Parathyroid adenoma (tissue), 2 donors: ENCODE results near the gene COL4A1.

Experiments
- H2AFZ ChIP-seq: fragments of 300-600 bp; sonication (generic); one replicate; pipeline ENCODE4 v1.7.0; 2017; ENCODE audit warnings: antibody characterized with exemption, mild to moderate bottlenecking
- H3K27ac ChIP-seq: fragments of 300-600 bp; sonication (generic); one replicate; pipeline ENCODE4 v1.7.0; 2017
- H3K27me3 ChIP-seq: fragments of 300-600 bp; sonication (generic); one replicate; pipeline ENCODE4 v1.7.0; 2017; ENCODE audit warnings: low read length; ENCODE audit not compliant: control insufficient read depth, insufficient read depth
- H3K36me3 ChIP-seq: fragments of 300-600 bp; sonication (generic); one replicate; pipeline ENCODE4 v1.7.0; 2017; ENCODE audit warnings: low read length; ENCODE audit not compliant: control insufficient read depth, insufficient read depth
- H3K4me1 ChIP-seq: fragments of 300-600 bp; sonication (generic); one replicate; pipeline ENCODE4 v1.7.0; 2017; ENCODE audit warnings: control low read depth
- H3K4me2 ChIP-seq: fragments of 300-600 bp; sonication (generic); one replicate; pipeline ENCODE4 v1.7.0; 2017; ENCODE audit warnings: low read length
- H3K4me3 ChIP-seq: fragments of 300-600 bp; sonication (generic); one replicate; pipeline ENCODE4 v1.7.0; 2017; ENCODE audit warnings: low read depth, low read length
- H3K79me2 ChIP-seq: fragments of 300-600 bp; sonication (generic); one replicate; pipeline ENCODE4 v1.7.0; 2017; ENCODE audit warnings: control low read depth
- H3K9ac ChIP-seq: fragments of 300-600 bp; sonication (generic); one replicate; pipeline ENCODE4 v1.7.0; 2017; ENCODE audit warnings: mild to moderate bottlenecking
- H3K9me3 ChIP-seq: fragments of 300-600 bp; sonication (generic); one replicate; pipeline ENCODE4 v1.7.0; 2017; ENCODE audit warnings: low read length; ENCODE audit not compliant: control insufficient read depth
- CTCF ChIP-seq: fragments of 300-600 bp; sonication (generic); IDR thresholded peaks from one replicate; pipeline ENCODE4 v1.7.0; 2017; ENCODE audit warnings: antibody characterized with exemption, mild to moderate bottlenecking
- donor health status: primary hyperparathyroidism.

The COL4A1 gene

DNA sequence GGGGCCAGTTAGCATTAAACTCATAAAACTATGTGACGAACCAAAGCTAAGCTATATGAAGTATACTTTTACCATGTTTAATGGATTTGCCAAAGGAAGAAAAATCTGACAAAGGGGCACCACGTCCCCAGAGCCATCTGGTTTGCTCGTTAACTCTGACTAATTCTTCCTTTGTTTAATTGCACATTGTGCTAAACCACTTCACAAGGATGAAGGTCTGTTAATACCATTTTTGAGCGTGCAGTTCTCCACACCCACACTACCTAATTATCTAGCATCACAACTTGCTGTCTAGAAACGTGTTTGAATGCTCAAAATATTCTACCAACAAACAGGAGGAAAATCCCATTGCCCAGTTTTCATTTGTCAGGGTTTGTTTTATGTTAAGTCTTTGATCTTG lies 74.8 kb downstream of the COL4A1 start:
- H3K9ac ChIP-seq = no peak overlapping the region
- H3K36me3 ChIP-seq = no peaks in the 10 kb centered on the region
- no peaks in the 10 kb centered on the region for H3K79me2 ChIP-seq
- no peaks in the 10 kb centered on the region for H3K27me3 ChIP-seq
- H3K4me1 ChIP-seq = no peaks in the 10 kb centered on the region
- no peak overlapping the region for H2AFZ ChIP-seq
- TF ChIP-seq CTCF = no peak
- no peaks in the 10 kb centered on the region for H3K9me3 ChIP-seq
- peak overlapping the region; percentile 56 for H3K27ac ChIP-seq
- no peak overlapping the region for H3K4me2 ChIP-seq
- H3K4me3 ChIP-seq = no peak overlapping the region

DNA sequence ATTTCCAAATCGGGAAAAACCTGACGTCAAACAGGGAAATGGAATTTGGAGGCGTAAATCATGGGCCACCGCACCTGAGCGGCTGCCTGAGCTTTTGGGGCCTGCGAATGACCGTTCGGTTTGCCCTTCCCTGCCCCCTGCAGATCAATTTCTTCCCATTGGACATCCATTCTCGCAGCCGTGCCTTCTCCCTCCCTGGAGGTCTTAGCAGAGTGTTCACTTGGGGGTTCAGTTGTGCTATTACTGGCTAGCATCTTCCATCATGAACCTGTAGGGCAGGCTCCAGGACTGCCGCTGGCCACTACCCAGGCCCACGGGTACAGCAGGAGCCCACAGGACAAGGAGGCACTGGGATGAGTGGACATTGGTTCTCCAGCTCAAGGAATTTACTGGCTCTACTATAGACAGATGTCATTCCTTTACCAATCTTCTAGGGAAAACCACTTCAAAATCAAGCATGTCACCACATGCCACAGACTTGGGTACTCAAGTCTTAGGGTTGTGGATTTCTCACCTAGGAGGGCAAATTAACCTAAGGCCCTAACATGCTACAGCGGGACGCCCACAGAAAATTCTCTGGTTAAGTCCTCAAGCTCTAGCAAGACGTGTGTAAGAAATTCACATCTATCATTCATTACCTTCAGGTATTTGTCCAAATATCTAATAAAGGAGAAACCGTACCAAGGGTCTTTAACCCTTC lies 75.5 kb downstream of the COL4A1 start:
- no peak overlapping the region for H3K27ac ChIP-seq

DNA sequence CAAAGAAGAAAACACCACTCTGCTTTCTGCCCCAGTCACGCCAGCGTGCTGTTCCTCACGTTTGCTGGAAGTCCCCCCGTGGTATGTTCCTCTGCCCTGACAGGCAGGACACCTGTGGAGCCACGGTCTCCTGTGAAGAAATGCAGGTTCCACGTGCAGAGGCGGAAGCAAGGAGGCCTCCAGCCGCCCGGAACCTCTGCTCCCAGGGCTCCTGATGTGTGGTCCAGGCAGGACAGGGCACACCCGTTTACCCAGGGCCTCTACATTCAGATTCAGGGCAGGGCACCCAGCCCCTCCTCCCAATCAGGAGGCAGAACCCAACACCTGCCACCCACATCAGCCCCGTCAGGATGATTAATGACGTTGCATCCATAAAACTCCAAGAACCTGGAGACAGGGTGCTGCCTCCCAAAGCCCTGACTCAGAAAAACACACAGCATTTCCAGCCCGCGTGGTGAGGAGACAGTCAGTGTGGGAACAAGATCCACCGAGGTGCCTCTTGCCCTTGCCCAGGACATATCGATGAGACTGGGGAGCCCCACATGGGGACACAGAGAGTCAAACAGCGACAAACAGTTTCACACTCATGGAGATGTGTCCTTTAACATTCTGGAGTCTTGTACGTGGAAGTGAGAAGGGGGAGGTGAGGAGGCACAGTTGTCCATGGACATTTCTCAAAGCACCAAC lies 76.2 kb downstream of the COL4A1 start:
- H3K36me3 ChIP-seq = no peaks in the 10 kb centered on the region
- H2AFZ ChIP-seq = no peak overlapping the region
- H3K27me3 ChIP-seq = no peaks in the 10 kb centered on the region
- no peak overlapping the region for H3K4me2 ChIP-seq
- H3K4me1 ChIP-seq = no peaks in the 10 kb centered on the region
- TF ChIP-seq CTCF = no peak
- H3K4me3 ChIP-seq = no peak overlapping the region
- no peak overlapping the region for H3K9ac ChIP-seq
- H3K27ac ChIP-seq = no peak overlapping the region
- H3K79me2 ChIP-seq = no peaks in the 10 kb centered on the region
- H3K9me3 ChIP-seq = no peaks in the 10 kb centered on the region

More for the DNA sequence above, 75.5 kb downstream of the COL4A1 start:
- H3K9me3 ChIP-seq = no peaks in the 10 kb centered on the region
- no peaks in the 10 kb centered on the region for H3K4me1 ChIP-seq
- H3K4me3 ChIP-seq = no peak overlapping the region
- no peak overlapping the region for H3K9ac ChIP-seq
- no peak for TF ChIP-seq CTCF
- no peaks in the 10 kb centered on the region for H3K79me2 ChIP-seq
- H3K36me3 ChIP-seq = no peaks in the 10 kb centered on the region
- no peak overlapping the region for H3K4me2 ChIP-seq
- no peak overlapping the region for H2AFZ ChIP-seq
- H3K27me3 ChIP-seq = no peaks in the 10 kb centered on the region

DNA sequence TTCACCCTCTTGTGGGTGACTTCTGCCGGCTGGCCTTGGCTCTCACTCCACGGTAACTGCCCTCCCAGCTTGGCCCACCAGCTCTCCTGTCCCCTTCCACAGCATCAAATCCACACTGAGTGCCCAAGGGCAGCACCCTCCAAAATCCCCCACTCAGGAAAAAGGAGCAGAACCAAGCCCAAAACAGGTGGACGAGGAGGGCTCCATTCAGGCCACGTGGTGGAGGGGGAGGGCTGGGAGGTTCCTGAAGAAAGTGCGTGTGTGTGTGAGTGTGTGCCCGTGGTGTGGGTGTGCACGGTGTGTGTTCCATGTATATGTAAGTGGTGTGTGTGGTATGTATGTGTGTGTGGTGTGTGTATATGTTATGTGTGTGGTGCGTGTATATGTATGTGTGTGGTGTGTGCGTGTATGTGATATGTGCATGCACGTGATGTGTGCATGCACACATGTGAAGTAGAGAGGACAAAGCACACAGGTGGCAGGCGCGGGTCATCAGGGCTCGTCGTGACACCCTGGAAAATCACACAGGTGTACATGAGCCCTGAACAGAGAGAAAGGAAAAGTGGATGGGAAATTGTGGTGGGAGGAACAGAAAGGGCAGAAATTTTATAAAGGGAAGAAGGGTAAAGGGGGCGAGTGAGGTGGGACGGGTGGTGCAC lies 76.9 kb downstream of the COL4A1 start:
- no peak overlapping the region for H2AFZ ChIP-seq
- no peaks in the 10 kb centered on the region for H3K4me1 ChIP-seq
- no peak for TF ChIP-seq CTCF
- H3K9ac ChIP-seq = no peak overlapping the region
- no peaks in the 10 kb centered on the region for H3K9me3 ChIP-seq
- H3K79me2 ChIP-seq = no peaks in the 10 kb centered on the region
- no peak overlapping the region for H3K4me3 ChIP-seq
- H3K27me3 ChIP-seq = no peaks in the 10 kb centered on the region
- H3K27ac ChIP-seq = no peak overlapping the region
- H3K36me3 ChIP-seq = no peaks in the 10 kb centered on the region
- no peak overlapping the region for H3K4me2 ChIP-seq
